Endothelial cell of umbilical vein (primary cell): ENCODE data around the gene PREP.

ENCODE experiments used
- CTCF ChIP-seq, 2 donors: IDR thresholded peaks; 1 replicate in 1 of 2; 2 replicates in 1 of 2; pipeline ENCODE4 v1.5.1; 2011; ENCODE audit warnings: low read length in 2 of 2, mild to moderate bottlenecking in 2 of 2, moderate library complexity in 2 of 2, control low read depth in 1 of 2, inconsistent platforms in 1 of 2, low read depth in 1 of 2; ENCODE audit not compliant: insufficient read depth in 1 of 2; ENCODE audit errors: extremely low read depth in 1 of 2
- EZH2 ChIP-seq: IDR thresholded peaks from 2 replicates; pipeline ENCODE4 v1.6.1; 2012; ENCODE audit warnings: borderline replicate concordance, low read depth, mild to moderate bottlenecking, moderate library complexity, low read length, inconsistent platforms; ENCODE audit not compliant: severe bottlenecking
- MAX ChIP-seq: IDR thresholded peaks from 2 replicates; pipeline ENCODE4 v1.6.1; 2011; ENCODE audit not compliant: insufficient read depth, insufficient read length
- MYC ChIP-seq: IDR thresholded peaks from one replicate; pipeline ENCODE4 v1.6.1; 2011; ENCODE audit warnings: mild to moderate bottlenecking, low read depth, low read length
- POLR2A ChIP-seq: IDR thresholded peaks from 2 replicates; pipeline ENCODE4 v1.6.1; 2012; ENCODE audit warnings: low read depth, mild to moderate bottlenecking, control low read depth, low read length
- POLR2AphosphoS5 ChIP-seq: IDR thresholded peaks from 2 replicates; pipeline ENCODE4 v1.6.1; 2012; ENCODE audit warnings: low read depth, mild to moderate bottlenecking, control low read depth, low read length, moderate library complexity; ENCODE audit not compliant: insufficient read depth

DNA sequence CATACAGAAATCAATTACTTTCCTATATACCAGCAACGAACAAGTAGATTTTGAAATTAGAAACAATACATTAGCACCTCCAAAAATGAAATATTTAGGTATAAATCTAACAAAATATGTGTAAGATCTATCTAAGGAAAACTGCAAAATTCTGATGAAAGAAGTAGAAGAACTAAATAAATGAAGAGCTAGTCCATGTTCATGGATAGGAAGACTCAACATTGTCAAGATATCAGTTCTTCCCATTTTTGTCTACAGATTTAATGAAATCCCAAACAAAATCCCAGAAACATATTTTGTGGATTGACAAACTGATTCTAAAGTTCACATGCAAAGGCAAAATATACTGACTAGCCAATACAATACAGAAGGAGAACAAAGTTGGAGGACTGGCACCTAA lies 33.7 kb downstream of the PREP start:
- TF ChIP-seq POLR2A (no peak), EZH2 (no peak), CTCF (IDR thresholded peaks at IDR 0.05; ENCODE audit: extremely low read depth in 1 of 2, insufficient read depth in 1 of 2, low read depth in 1 of 2, low read length in 2 of 2) (no peak), MYC (no peak), MAX (no peak), POLR2AphosphoS5 (no peak)
